ENCODE results near the gene NPBWR2. TPM values are rescaled to one million over a fixed set of nuclear protein-coding genes. Genes with fewer than 3 reads are reported as not detected.
A peak's percentile ranks its signal among the peaks of the same experiment; 100 is the strongest.

Gene NPBWR2
- total RNA-seq = not detected
- 0.11 TPM for total RNA-seq (2013)

- intact Hi-C loops (cut with micrococcal nuclease) = no loop called here
These were observed at the start of gene NPBWR2 for GRCh38 chr20:64106981-64107735. TSS of gene NPBWR2 (minus strand) at chr20:64107565. CDS start at chr20:64106831, 734 bp downstream.

GRCh38 chr20:64156136-64156885 lies 48.9 kb upstream of the NPBWR2 start:
- H3K4me1 ChIP-seq (ENCODE audit: control insufficient read depth, insufficient read depth, low read length) = no peaks in the 10 kb centered on the region
- 76% methylated on average over 9 of the region's 9 CpGs for WGBS (ENCODE audit: insufficient coverage)
- ATAC-seq (no peak), DNase-seq (no peak)
- Mint-ChIP-seq H3K9me3 (no peaks in the 10 kb centered on the region), H3K4me1 (no peaks in the 10 kb centered on the region), H3K27ac (no peak overlapping the region), H3K4me3 (no peak overlapping the region), H3K36me3 (no peaks in the 10 kb centered on the region), H3K27me3 (ENCODE audit: low read depth in 2 of 2) (peaks cover 4 to 9% of the 10 kb centered on the region in 2 donors)
- H3K36me3 ChIP-seq (ENCODE audit: control insufficient read depth, insufficient read depth, low read length) = no peaks in the 10 kb centered on the region
- H3K9me3 ChIP-seq (ENCODE audit: control insufficient read depth, insufficient read depth, low read length) = no peaks in the 10 kb centered on the region
- TF ChIP-seq CTCF (IDR thresholded peaks at IDR 0.05) = no peak
- peaks cover 13% of the 10 kb centered on the region for H3K27me3 ChIP-seq (ENCODE audit: control insufficient read depth, insufficient read depth, low read length)
- H3K4me3 ChIP-seq (ENCODE audit: low read length) = no peak overlapping the region
- intact Hi-C loops (cut with micrococcal nuclease) = no loop called here
- H3K27ac ChIP-seq (ENCODE audit: low read length) = no peak overlapping the region

More at GRCh38 chr20:64106981-64107735, at the start of gene NPBWR2:
- Histone ChIP-seq H3K4me1 (ENCODE audit: control insufficient read depth, insufficient read depth, low read length) (peaks cover 17% of the 10 kb centered on the region), H3K27me3 (ENCODE audit: control insufficient read depth, insufficient read depth, low read length) (peaks cover 7% of the 10 kb centered on the region), H3K4me3 (ENCODE audit: low read length) (no peak within 1 kb of the TSS), H3K36me3 (ENCODE audit: control insufficient read depth, insufficient read depth, low read length) (no peaks in the 10 kb centered on the region), H3K27ac (ENCODE audit: low read length) (peak within 1 kb of the TSS; percentile 49), H3K9me3 (ENCODE audit: control insufficient read depth, insufficient read depth, low read length) (no peaks in the 10 kb centered on the region)
- no peak within 1 kb of the TSS for H3K27ac Mint-ChIP-seq
- peak; percentile 15 to 59 for DNase-seq
- no peaks in the 10 kb centered on the region for H3K9me3 Mint-ChIP-seq
- H3K4me3 Mint-ChIP-seq = no peak within 1 kb of the TSS
- no peak for TF ChIP-seq CTCF (IDR thresholded peaks at IDR 0.05)
- ATAC-seq = peak in 2 of 3 donors; percentile 55 to 72
- H3K36me3 Mint-ChIP-seq = no peaks in the 10 kb centered on the region
- H3K27me3 Mint-ChIP-seq (ENCODE audit: low read depth in 2 of 2) = peaks cover 5 to 22% of the 10 kb centered on the region in 2 donors
- H3K4me1 Mint-ChIP-seq = peaks cover 0 to 15% of the 10 kb centered on the region in 2 donors
- WGBS (ENCODE audit: insufficient coverage) = 60% methylated on average over 22 of the region's 22 CpGs

GRCh38 chr20:64155258-64156135 lies 48.1 kb upstream of the NPBWR2 start:
- no peak overlapping the region for H3K27ac Mint-ChIP-seq
- no peaks in the 10 kb centered on the region for H3K9me3 Mint-ChIP-seq
- no peak for TF ChIP-seq CTCF (IDR thresholded peaks at IDR 0.05)
- no peak overlapping the region for H3K4me3 Mint-ChIP-seq
- Histone ChIP-seq H3K4me3 (ENCODE audit: low read length) (no peak overlapping the region), H3K27ac (ENCODE audit: low read length) (no peak overlapping the region), H3K9me3 (ENCODE audit: control insufficient read depth, insufficient read depth, low read length) (no peaks in the 10 kb centered on the region), H3K4me1 (ENCODE audit: control insufficient read depth, insufficient read depth, low read length) (no peaks in the 10 kb centered on the region), H3K27me3 (ENCODE audit: control insufficient read depth, insufficient read depth, low read length) (peaks cover 6% of the 10 kb centered on the region), H3K36me3 (ENCODE audit: control insufficient read depth, insufficient read depth, low read length) (no peaks in the 10 kb centered on the region)
- ATAC-seq (no peak), DNase-seq (no peak)
- no peaks in the 10 kb centered on the region for H3K4me1 Mint-ChIP-seq
- H3K36me3 Mint-ChIP-seq = no peaks in the 10 kb centered on the region
- intact Hi-C loops (cut with micrococcal nuclease) = no loop called here
- H3K27me3 Mint-ChIP-seq (ENCODE audit: low read depth in 2 of 2) = peaks cover 0 to 9% of the 10 kb centered on the region in 2 donors
- 87% methylated on average over 22 of the region's 22 CpGs for WGBS (ENCODE audit: insufficient coverage)

All from natural killer cell (primary cell).